Smooth muscle cell (in vitro differentiated cells): ENCODE results near the gene ZNF474. TPM values are rescaled to one million over a fixed set of nuclear protein-coding genes. Genes with fewer than 3 reads are reported as not detected.

Experiments
- DNase-seq: peaks from one replicate; lab custom pipeline; 2025; ENCODE audit not compliant: unreplicated experiment; lab: John Stamatoyannopoulos, UW
- H2AFZ ChIP-seq: fragments of 200-600 bp; sonication (generic); 2 replicates; pipeline ENCODE4 v1.6.0; 2016; ENCODE audit warnings: antibody characterized with exemption, low read depth, mild to moderate bottlenecking
- H3F3A ChIP-seq: fragments of 200-600 bp; sonication (generic); 2 replicates; pipeline ENCODE4 v1.6.0; 2017; ENCODE audit warnings: antibody characterized with exemption, low read depth
- H3K27ac ChIP-seq: fragments of 200-600 bp; sonication (generic); 2 replicates; pipeline ENCODE4 v1.5.1; 2016; ENCODE audit warnings: low read depth, mild to moderate bottlenecking
- H3K27me3 ChIP-seq: fragments of 200-600 bp; sonication (generic); 2 replicates; pipeline ENCODE4 v1.6.1; 2016; ENCODE audit warnings: low read depth, mild to moderate bottlenecking
- H3K36me3 ChIP-seq: fragments of 200-600 bp; sonication (generic); 2 replicates; pipeline ENCODE4 v1.5.1; 2016; ENCODE audit warnings: low read depth
- H3K4me1 ChIP-seq: fragments of 200-600 bp; sonication (generic); 2 replicates; pipeline ENCODE4 v1.5.1; 2016; ENCODE audit warnings: low read depth
- H3K4me2 ChIP-seq: fragments of 200-600 bp; sonication (generic); 2 replicates; pipeline ENCODE4 v1.6.0; 2016; ENCODE audit warnings: mild to moderate bottlenecking
- H3K4me3 ChIP-seq: fragments of 200-600 bp; sonication (generic); 2 replicates; pipeline ENCODE4 v1.5.1; 2016; ENCODE audit warnings: mild to moderate bottlenecking
- H3K79me2 ChIP-seq: fragments of 200-600 bp; sonication (generic); 2 replicates; pipeline ENCODE4 v1.6.0; 2016; ENCODE audit warnings: low read depth, mild to moderate bottlenecking
- H3K9ac ChIP-seq: fragments of 200-600 bp; sonication (generic); 2 replicates; pipeline ENCODE4 v1.6.0; 2016; ENCODE audit warnings: low read depth
- H3K9me3 ChIP-seq: fragments of 200-600 bp; sonication (generic); replicated peaks from 2 replicates; pipeline ENCODE4 v1.5.1; 2016; ENCODE audit warnings: low read depth
- H4K20me1 ChIP-seq: fragments of 200-600 bp; sonication (generic); 2 replicates; pipeline ENCODE4 v1.6.0; 2016; ENCODE audit warnings: low read depth
- WGBS: methylation state at CpG from one replicate; pipeline ENCODE4 v1.1.7; 2016; ENCODE audit warnings: low lambda C conversion rate; 5-methylcytosine and 5-hydroxymethylcytosine counted together
- polyA plus RNA-seq: library from polyadenylated mRNA; unstranded; fragments of >200 nt; fragmentation: Nextera tagmentation; extraction: Ambion mirVana; gene quantifications from 2 replicates; pipeline ENCODE4 v1.2.1, GENCODE V29; 2016
- total RNA-seq: library from RNA; depleted of rRNA; stranded (reverse); fragments of >200 nt; gene quantifications from 2 replicates; pipeline ENCODE4 v1.2.3, GENCODE V29; 2014
- TF ChIP-seq, protein P1 (sequence below): fragments of 200-600 bp; sonication (generic); IDR thresholded peaks from 2 replicates; pipeline ENCODE4 v1.5.1; 2017; ENCODE audit warnings: borderline replicate concordance, mild to moderate bottlenecking, antibody characterized with exemption; ENCODE audit not compliant: insufficient read depth, poor library complexity, severe bottlenecking

ZNF474 gene
- total and polyA plus RNA-seq, 2 experiments from 2014 or later, result 1.1 to 2.2 TPM

GRCh38 chr5:122173474-122174415 is 44.4 kb downstream of the ZNF474 start:
- no peak overlapping the region for H3K4me3 ChIP-seq
- no peaks in the 10 kb centered on the region for H4K20me1 ChIP-seq
- H3K4me1 ChIP-seq, result peaks cover 4% of the 10 kb centered on the region
- H3K27ac ChIP-seq, result no peak overlapping the region
- H3K9ac ChIP-seq, result no peak overlapping the region
- H3K4me2 ChIP-seq, result no peak overlapping the region
- H3F3A ChIP-seq, result no peaks in the 10 kb centered on the region
- H3K36me3 ChIP-seq, result no peaks in the 10 kb centered on the region
- H2AFZ ChIP-seq, result peak overlapping the region; percentile 75
- WGBS, result 67% methylated on average over 5 of the region's 5 CpGs
- TF ChIP-seq, protein P1, sequence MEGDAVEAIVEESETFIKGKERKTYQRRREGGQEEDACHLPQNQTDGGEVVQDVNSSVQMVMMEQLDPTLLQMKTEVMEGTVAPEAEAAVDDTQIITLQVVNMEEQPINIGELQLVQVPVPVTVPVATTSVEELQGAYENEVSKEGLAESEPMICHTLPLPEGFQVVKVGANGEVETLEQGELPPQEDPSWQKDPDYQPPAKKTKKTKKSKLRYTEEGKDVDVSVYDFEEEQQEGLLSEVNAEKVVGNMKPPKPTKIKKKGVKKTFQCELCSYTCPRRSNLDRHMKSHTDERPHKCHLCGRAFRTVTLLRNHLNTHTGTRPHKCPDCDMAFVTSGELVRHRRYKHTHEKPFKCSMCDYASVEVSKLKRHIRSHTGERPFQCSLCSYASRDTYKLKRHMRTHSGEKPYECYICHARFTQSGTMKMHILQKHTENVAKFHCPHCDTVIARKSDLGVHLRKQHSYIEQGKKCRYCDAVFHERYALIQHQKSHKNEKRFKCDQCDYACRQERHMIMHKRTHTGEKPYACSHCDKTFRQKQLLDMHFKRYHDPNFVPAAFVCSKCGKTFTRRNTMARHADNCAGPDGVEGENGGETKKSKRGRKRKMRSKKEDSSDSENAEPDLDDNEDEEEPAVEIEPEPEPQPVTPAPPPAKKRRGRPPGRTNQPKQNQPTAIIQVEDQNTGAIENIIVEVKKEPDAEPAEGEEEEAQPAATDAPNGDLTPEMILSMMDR, result no peak
- DNase-seq, result no peak
- no peaks in the 10 kb centered on the region for H3K27me3 ChIP-seq
- H3K79me2 ChIP-seq, result no peaks in the 10 kb centered on the region
- H3K9me3 ChIP-seq, result no peaks in the 10 kb centered on the region

DNA sequence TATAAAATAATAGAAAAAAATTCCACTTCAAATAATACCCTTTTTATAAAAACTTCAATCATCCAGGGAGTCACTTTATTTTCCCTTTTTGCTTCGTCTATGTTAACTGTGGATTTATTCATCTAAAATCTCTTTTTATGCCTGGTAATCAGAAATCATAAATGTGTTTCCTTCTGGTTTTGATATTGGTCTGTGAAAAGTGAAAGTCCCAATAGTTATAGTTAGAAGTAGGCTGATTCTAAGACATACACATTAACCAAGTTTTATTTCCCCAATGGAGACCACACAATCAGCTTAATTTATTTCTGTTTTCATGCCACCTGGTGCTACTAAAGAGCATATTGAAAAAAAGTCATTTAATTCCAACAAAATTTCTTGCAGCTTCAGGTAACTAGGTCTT is 45.7 kb downstream of the ZNF474 start:
- Histone ChIP-seq H3K4me2 (no peak overlapping the region), H3F3A (no peaks in the 10 kb centered on the region), H3K27ac (no peak overlapping the region), H3K9me3 (no peaks in the 10 kb centered on the region), H3K4me3 (no peak overlapping the region), H3K79me2 (no peaks in the 10 kb centered on the region), H4K20me1 (no peaks in the 10 kb centered on the region), H3K9ac (no peak overlapping the region), H3K4me1 (peaks cover 4% of the 10 kb centered on the region), H3K27me3 (no peaks in the 10 kb centered on the region), H3K36me3 (no peaks in the 10 kb centered on the region), H2AFZ (no peak overlapping the region)
- no peak for DNase-seq
- WGBS, result 92% methylated on average over 1 of the region's 1 CpG
- TF ChIP-seq, protein P1, result no peak

- Histone ChIP-seq H3K9me3 (no peaks in the 10 kb centered on the region), H4K20me1 (no peaks in the 10 kb centered on the region), H3F3A (peaks cover 5% of the 10 kb centered on the region), H3K9ac (no peak overlapping the region), H3K27ac (no peak overlapping the region), H3K36me3 (no peaks in the 10 kb centered on the region), H2AFZ (no peak overlapping the region), H3K79me2 (no peaks in the 10 kb centered on the region), H3K4me3 (no peak overlapping the region), H3K4me1 (peaks cover 2% of the 10 kb centered on the region), H3K27me3 (no peaks in the 10 kb centered on the region), H3K4me2 (no peak overlapping the region)
- TF ChIP-seq, protein P1, result no peak
- DNase-seq, result no peak
Observed at GRCh38 chr5:122175852-122176251, 46.5 kb downstream of the ZNF474 start.
